Osteoblast (primary cell): ENCODE results near the gene HS3ST6. TPM values are rescaled to one million over a fixed set of nuclear protein-coding genes. Genes with fewer than 3 reads are reported as not detected.

Experiments
- DNase-seq: peaks from one replicate; pipeline ENCODE4 v3.0.0; 2011; ENCODE audit warnings: low spot score, mixed read lengths; ENCODE audit not compliant: insufficient read length; ENCODE audit errors: missing footprints
- H2AFZ ChIP-seq: 2 replicates; pipeline ENCODE4 v1.6.0; 2011; ENCODE audit warnings: mild to moderate bottlenecking, low read length
- H3K27ac ChIP-seq: 2 replicates; pipeline ENCODE4 v1.5.1; 2011; ENCODE audit warnings: mild to moderate bottlenecking, low read depth, low read length, moderate library complexity
- H3K27me3 ChIP-seq: 2 replicates; pipeline ENCODE4 v1.6.0; 2012; ENCODE audit warnings: mild to moderate bottlenecking, control low read depth, inconsistent platforms, low read length, moderate library complexity; ENCODE audit not compliant: insufficient read depth
- H3K36me3 ChIP-seq: 2 replicates; pipeline ENCODE4 v1.5.1; 2011; ENCODE audit warnings: mild to moderate bottlenecking, low read length, control low read depth, moderate library complexity; ENCODE audit not compliant: insufficient read depth
- H3K4me1 ChIP-seq: 2 replicates; pipeline ENCODE4 v1.5.1; 2011; ENCODE audit warnings: mild to moderate bottlenecking, low read length, control low read depth, moderate library complexity; ENCODE audit not compliant: insufficient read depth
- H3K4me2 ChIP-seq: 2 replicates; pipeline ENCODE4 v1.6.0; 2011; ENCODE audit warnings: mild to moderate bottlenecking, low read length; ENCODE audit not compliant: insufficient read depth
- H3K4me3 ChIP-seq: fragments of 200-600 bp; sonication (generic); 3 replicates; pipeline ENCODE4 v1.5.1; 2012; ENCODE audit warnings: mild to moderate bottlenecking, low read length, inconsistent platforms; ENCODE audit not compliant: insufficient read depth
- H3K79me2 ChIP-seq: 2 replicates; pipeline ENCODE4 v1.6.0; 2012; ENCODE audit warnings: mild to moderate bottlenecking, low read length, control low read depth, inconsistent platforms; ENCODE audit not compliant: insufficient read depth
- H3K9me3 ChIP-seq: 2 replicates; pipeline ENCODE4 v1.5.1; 2011; ENCODE audit warnings: low read depth, low read length, control low read depth
- H4K20me1 ChIP-seq: 2 replicates; pipeline ENCODE4 v1.6.0; 2012; ENCODE audit warnings: mild to moderate bottlenecking, low read length, control low read depth; ENCODE audit not compliant: insufficient read depth
- CTCF ChIP-seq: IDR thresholded peaks from 2 replicates; pipeline ENCODE4 v1.5.1; 2011; ENCODE audit warnings: mild to moderate bottlenecking, low read depth, low read length, moderate library complexity; ENCODE audit errors: extremely low read depth
- total RNA-seq: library from RNA; depleted of rRNA; stranded (reverse); fragments of >200 nt; gene quantifications from 2 replicates; pipeline ENCODE4 v1.2.3, GENCODE V29; 2012

HS3ST6 gene
- total RNA-seq, 1 donor: not detected

- no peak overlapping the region for H3K4me2 ChIP-seq
- H3K4me3 ChIP-seq: no peak overlapping the region
- H2AFZ ChIP-seq: no peak overlapping the region
- DNase-seq: no peak
- H4K20me1 ChIP-seq: no peaks in the 10 kb centered on the region
- H3K9me3 ChIP-seq: no peaks in the 10 kb centered on the region
- no peak for TF ChIP-seq CTCF
- H3K36me3 ChIP-seq: no peaks in the 10 kb centered on the region
- peaks cover 7% of the 10 kb centered on the region for H3K4me1 ChIP-seq
- no peak overlapping the region for H3K27ac ChIP-seq
- H3K79me2 ChIP-seq: no peaks in the 10 kb centered on the region
- H3K27me3 ChIP-seq: no peaks in the 10 kb centered on the region
These were observed 29.1 kb upstream of the HS3ST6 start for GRCh38 chr16:1947369-1947670.

- Histone ChIP-seq H3K36me3 (no peaks in the 10 kb centered on the region), H3K27me3 (no peaks in the 10 kb centered on the region), H3K79me2 (no peaks in the 10 kb centered on the region), H3K4me3 (no peak overlapping the region), H3K9me3 (no peaks in the 10 kb centered on the region), H3K27ac (no peak overlapping the region), H3K4me1 (peaks cover 10% of the 10 kb centered on the region), H4K20me1 (no peaks in the 10 kb centered on the region), H3K4me2 (no peak overlapping the region), H2AFZ (no peak overlapping the region)
- DNase-seq: peak; percentile 66
- TF ChIP-seq CTCF: no peak
These were observed 28.5 kb upstream of the HS3ST6 start for GRCh38 chr16:1946495-1947368.

GRCh38 chr16:1945559-1946391 lies 27.6 kb upstream of the HS3ST6 start:
- Histone ChIP-seq H3K4me2 (no peak overlapping the region), H3K36me3 (no peaks in the 10 kb centered on the region), H3K9me3 (no peaks in the 10 kb centered on the region), H3K27ac (no peak overlapping the region), H4K20me1 (no peaks in the 10 kb centered on the region), H3K27me3 (no peaks in the 10 kb centered on the region), H3K79me2 (no peaks in the 10 kb centered on the region), H3K4me3 (no peak overlapping the region), H3K4me1 (peaks cover 10% of the 10 kb centered on the region), H2AFZ (no peak overlapping the region)
- DNase-seq: peak; percentile 71
- TF ChIP-seq CTCF: no peak

GRCh38 chr16:1944612-1945199 lies 26.5 kb upstream of the HS3ST6 start:
- DNase-seq: peak; percentile 68

More at GRCh38 chr16:1944612-1945199, 26.5 kb upstream of the HS3ST6 start:
- Histone ChIP-seq H3K4me1 (peaks cover 10% of the 10 kb centered on the region), H3K9me3 (no peaks in the 10 kb centered on the region), H3K4me2 (no peak overlapping the region), H4K20me1 (no peaks in the 10 kb centered on the region), H3K27ac (no peak overlapping the region), H3K79me2 (no peaks in the 10 kb centered on the region), H3K36me3 (peaks cover 6% of the 10 kb centered on the region), H3K27me3 (no peaks in the 10 kb centered on the region), H2AFZ (no peak overlapping the region), H3K4me3 (no peak overlapping the region)
- TF ChIP-seq CTCF: no peak
